GM12878 (cell line): ENCODE data around the gene ZNF408. TPM values are rescaled to one million over a fixed set of nuclear protein-coding genes. Genes with fewer than 3 reads are reported as not detected.
A peak's percentile ranks its signal among the peaks of the same experiment; 100 is the strongest.

Source experiments
- ATAC-seq: fragments of 200-7000 bp; cut with Tn5 transposase; 3 replicates; pipeline ENCODE4 v1.9.1; 2020; ENCODE audit warnings: mild to moderate bottlenecking, moderate library complexity
- BruUV-seq: library from RNA; stranded (reverse); fragments of 400-500 nt; replicated peaks from 2 replicates; lab custom pipeline; 2021; lab: Mats Ljungman, UMichigan
- CTCF ChIA-PET: fragments of 300-600 bp; sonication (Branson Sonifier 250); formaldehyde crosslinking; extraction: SDS; loops from one replicate; lab custom pipeline; 2021; ENCODE audit warnings: inconsistent platforms; lab: Yijun Ruan, JAX
- POLR2A ChIA-PET: fragments of 350-600 bp; formaldehyde crosslinking; extraction: SDS; loops from one replicate; lab custom pipeline; 2021; ENCODE audit warnings: inconsistent platforms; lab: Charles Lee
- RAD21 ChIA-PET: fragments of 300-600 bp; sonication (Branson Sonifier 250); formaldehyde crosslinking; loops from one replicate; lab custom pipeline; 2023; ENCODE audit warnings: antibody characterized with exemption; ENCODE audit not compliant: unreplicated experiment; lab: Charles Lee
- SMC1A ChIA-PET: fragments of 300-600 bp; sonication (Branson Sonifier 250); formaldehyde crosslinking; loops from one replicate; lab custom pipeline; 2023; ENCODE audit not compliant: unreplicated experiment, uncharacterized antibody; lab: Charles Lee
- DNase-seq: peaks from one replicate; pipeline ENCODE4 v3.0.0-alpha.2; 2011; ENCODE audit warnings: low read depth, low spot score
- FAIRE-seq: peaks from 3 replicates; lab custom pipeline; 2011; peaks lifted over from hg19 to GRCh38; lab: Jason Lieb, UNC
- H2AFZ ChIP-seq: 2 replicates; pipeline ENCODE4 v1.6.0; 2011; ENCODE audit warnings: low read depth, low read length, control low read depth; ENCODE audit not compliant: control insufficient read depth
- H3K27ac ChIP-seq: 2 replicates; pipeline ENCODE4 v1.5.1; 2011; ENCODE audit warnings: control low read depth; ENCODE audit not compliant: control insufficient read depth, insufficient read depth
- H3K27me3 ChIP-seq, 2 experiments: replicated peaks in 1 of 2; 2 replicates each; pipeline versions ENCODE4 v1.6.0 to v1.6.1; 2011; ENCODE audit warnings: low read length in 1 of 2; ENCODE audit not compliant: control insufficient read depth in 2 of 2, insufficient read depth in 2 of 2
- H3K36me3 ChIP-seq, 2 experiments: 2 replicates each; pipeline ENCODE4 v1.5.1; 2011; ENCODE audit warnings: low read length in 1 of 2; ENCODE audit not compliant: control insufficient read depth in 2 of 2, insufficient read depth in 2 of 2
- H3K4me1 ChIP-seq: 2 replicates; pipeline ENCODE4 v1.6.1; 2011; ENCODE audit warnings: mild to moderate bottlenecking, low read length, moderate library complexity, mixed read lengths; ENCODE audit not compliant: control insufficient read depth, insufficient read depth
- H3K4me2 ChIP-seq: 2 replicates; pipeline ENCODE4 v1.6.0; 2011; ENCODE audit warnings: control low read depth; ENCODE audit not compliant: control insufficient read depth, insufficient read depth
- H3K4me3 ChIP-seq: fragments of 200-600 bp; sonication (generic); 2 replicates; pipeline ENCODE4 v1.5.1; 2016
- H3K79me2 ChIP-seq: 2 replicates; pipeline ENCODE4 v1.6.0; 2011; ENCODE audit warnings: low read length; ENCODE audit not compliant: control insufficient read depth, insufficient read depth
- H3K9ac ChIP-seq: 2 replicates; pipeline ENCODE4 v1.8.0; 2011; ENCODE audit warnings: low read length, control low read depth, mixed read lengths; ENCODE audit not compliant: control insufficient read depth, insufficient read depth
- H3K9me3 ChIP-seq: replicated peaks from 3 replicates; pipeline ENCODE4 v1.5.1; 2011; ENCODE audit warnings: mild to moderate bottlenecking, low read length; ENCODE audit not compliant: control insufficient read depth, insufficient read depth
- H4K20me1 ChIP-seq: 2 replicates; pipeline ENCODE4 v1.6.0; 2011; ENCODE audit not compliant: control insufficient read depth, insufficient read depth
- BHLHE40 ChIP-seq, 2 experiments: fragments of 450-650 bp in 1 of 2; IDR thresholded peaks; 2 replicates each; pipeline ENCODE4 v1.6.1; 2011 to 2017; ENCODE audit warnings: low read depth in 2 of 2, borderline replicate concordance in 1 of 2, improper control_type of control experiment in 1 of 2, low read length in 1 of 2, mild to moderate bottlenecking in 1 of 2
- POLR2AphosphoS5 ChIP-seq: IDR thresholded peaks from 2 replicates; pipeline ENCODE4 v1.6.1; 2011; ENCODE audit warnings: mild to moderate bottlenecking, low read length, inconsistent platforms
- SREBF2 ChIP-seq: IDR thresholded peaks from 2 replicates; pipeline ENCODE4 v1.6.1; 2012; ENCODE audit warnings: mild to moderate bottlenecking, low read length
- SUZ12 ChIP-seq: fragments of 200-600 bp; sonication (generic); IDR thresholded peaks from one replicate; pipeline ENCODE4 v1.6.1; 2018; ENCODE audit warnings: antibody characterized with exemption, mild to moderate bottlenecking; ENCODE audit not compliant: unreplicated experiment
- ZNF207 ChIP-seq: fragments of 450-650 bp; IDR thresholded peaks from 2 replicates; pipeline ENCODE4 v1.6.1; 2014; ENCODE audit warnings: antibody characterized with exemption, mild to moderate bottlenecking, borderline replicate concordance
- WGBS: methylation state at CpG from one replicate; pipeline ENCODE4 v1.1.6; 2016; ENCODE audit warnings: low lambda C conversion rate; ENCODE audit not compliant: insufficient replicate concordance, insufficient coverage; ENCODE audit errors: missing lambda C conversion rate; 5-methylcytosine and 5-hydroxymethylcytosine counted together
- in situ Hi-C: fragments of 300-500 bp; cut with MboI; formaldehyde crosslinking; loops from 9 replicates; pipeline ENCODE4 v1.14.3; 2018; ENCODE audit warnings: mixed read lengths
- intact Hi-C: fragments of 100-400 bp; cut with micrococcal nuclease; formaldehyde crosslinking; loops from one replicate; pipeline ENCODE4 v1.14.2; 2022; ENCODE audit not compliant: unreplicated experiment
- polyA plus RNA-seq, 11 experiments: library from polyadenylated mRNA; depleted of rRNA in 4 of 11; unstranded in 6 of 11; stranded (reverse) in 5 of 11; fragments of >200 nt; fragmentation: Nextera tagmentation in 4 of 11; fragmentation: Illumina TruSeq in 1 of 11; extraction: Ambion mirVana in 4 of 11; extraction: Trizol in 1 of 11; gene quantifications; 1 replicate in 1 of 11; 2 replicates in 10 of 11; pipeline versions ENCODE4 v1.2.1 to v1.2.3, GENCODE V29; 2011 to 2016; ENCODE audit warnings: inconsistent platforms in 2 of 11, missing spikeins in 2 of 11, low read depth in 1 of 11
- total RNA-seq, 4 experiments: library from RNA; depleted of rRNA in 3 of 4; stranded (reverse); fragments of >200 nt in 3 of 4; fragmentation: Illumina TruSeq in 1 of 4; extraction: Trizol in 1 of 4; gene quantifications; 2 replicates each; pipeline versions ENCODE4 v1.2.1 to v1.2.3, GENCODE V29; 2013 to 2021
- TF ChIP-seq, protein P1 (sequence below): fragments of 450-650 bp; formaldehyde crosslinking; IDR thresholded peaks from 2 replicates; pipeline ENCODE4 v1.4.0; 2022; ENCODE audit warnings: mild to moderate bottlenecking, moderate library complexity
- TF ChIP-seq, protein P2 (sequence below): fragments of 450-650 bp; IDR thresholded peaks from 2 replicates; pipeline ENCODE4 v1.6.1; 2014; ENCODE audit warnings: mild to moderate bottlenecking
- TF ChIP-seq, protein P3 (sequence below): IDR thresholded peaks from 2 replicates; pipeline ENCODE4 v1.6.1; 2011; ENCODE audit warnings: borderline replicate concordance, low read depth, mild to moderate bottlenecking, moderate library complexity, low read length; ENCODE audit not compliant: insufficient read depth, poor library complexity, severe bottlenecking
- TF ChIP-seq, protein P4 (sequence below): fragments of 450-650 bp; IDR thresholded peaks from 2 replicates; pipeline ENCODE4 v1.6.1; 2018; ENCODE audit warnings: mild to moderate bottlenecking, low read depth, moderate library complexity; ENCODE audit not compliant: partially characterized antibody
- TF ChIP-seq, protein P5 (sequence below): IDR thresholded peaks from 2 replicates; pipeline ENCODE4 v1.6.1; 2012; ENCODE audit warnings: low read depth, low read length, improper control_type of control experiment

ZNF408 gene
- total and polyA plus RNA-seq, 10 of the 15 experiments (the other 5 are each of a cell fraction or from before 2014, with no cell fraction given), result 0.19 to 11.3 (median 7.2) TPM

DNA sequence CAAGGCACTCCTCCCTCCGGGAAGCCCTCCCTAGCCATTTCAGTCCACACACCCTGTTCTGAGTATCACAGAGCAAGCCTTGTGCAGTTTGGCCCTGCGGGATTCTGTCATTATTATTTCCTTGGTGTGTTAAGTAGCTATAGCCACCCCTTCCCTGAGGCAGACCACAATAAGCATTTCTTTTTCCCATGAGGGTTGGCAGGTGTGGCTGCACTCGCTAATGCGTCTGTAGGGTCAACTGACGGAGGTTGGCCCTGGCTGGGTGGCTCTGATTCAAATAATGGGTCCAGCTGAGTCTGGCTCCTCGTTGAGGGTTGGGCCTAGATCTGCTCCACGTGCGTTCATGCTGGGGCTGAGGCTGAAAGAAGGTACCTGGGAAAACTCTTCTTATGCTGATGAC, 23.3 kb downstream of the ZNF408 start:
- POLR2A ChIA-PET, result no interaction called here
- no peak overlapping the region for H3K4me3 ChIP-seq
- TF ChIP-seq, protein P1, sequence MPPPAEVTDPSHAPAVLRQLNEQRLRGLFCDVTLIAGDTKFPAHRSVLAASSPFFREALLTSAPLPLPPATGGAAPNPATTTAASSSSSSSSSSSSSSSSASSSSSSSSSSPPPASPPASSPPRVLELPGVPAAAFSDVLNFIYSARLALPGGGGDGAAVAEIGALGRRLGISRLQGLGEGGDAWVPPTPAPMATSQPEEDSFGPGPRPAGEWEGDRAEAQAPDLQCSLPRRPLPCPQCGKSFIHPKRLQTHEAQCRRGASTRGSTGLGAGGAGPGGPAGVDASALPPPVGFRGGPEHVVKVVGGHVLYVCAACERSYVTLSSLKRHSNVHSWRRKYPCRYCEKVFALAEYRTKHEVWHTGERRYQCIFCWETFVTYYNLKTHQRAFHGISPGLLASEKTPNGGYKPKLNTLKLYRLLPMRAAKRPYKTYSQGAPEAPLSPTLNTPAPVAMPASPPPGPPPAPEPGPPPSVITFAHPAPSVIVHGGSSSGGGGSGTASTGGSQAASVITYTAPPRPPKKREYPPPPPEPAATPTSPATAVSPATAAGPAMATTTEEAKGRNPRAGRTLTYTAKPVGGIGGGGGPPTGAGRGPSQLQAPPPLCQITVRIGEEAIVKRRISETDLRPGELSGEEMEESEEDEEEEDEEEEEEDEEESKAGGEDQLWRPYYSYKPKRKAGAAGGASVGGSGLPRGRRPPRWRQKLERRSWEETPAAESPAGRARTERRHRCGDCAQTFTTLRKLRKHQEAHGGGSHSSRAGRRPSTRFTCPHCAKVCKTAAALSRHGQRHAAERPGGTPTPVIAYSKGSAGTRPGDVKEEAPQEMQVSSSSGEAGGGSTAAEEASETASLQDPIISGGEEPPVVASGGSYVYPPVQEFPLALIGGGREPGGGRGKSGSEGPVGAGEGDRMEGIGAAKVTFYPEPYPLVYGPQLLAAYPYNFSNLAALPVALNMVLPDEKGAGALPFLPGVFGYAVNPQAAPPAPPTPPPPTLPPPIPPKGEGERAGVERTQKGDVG (CRISPR knock-in tag), result no peak
- TF ChIP-seq POLR2AphosphoS5 (no peak), BHLHE40 (IDR thresholded peaks at IDR 0.05; ENCODE audit: borderline replicate concordance in 1 of 2, low read depth in 2 of 2, low read length in 1 of 2) (no peak), SUZ12 (no peak), ZNF207 (no peak), SREBF2 (no peak)
- TF ChIP-seq, protein P2, sequence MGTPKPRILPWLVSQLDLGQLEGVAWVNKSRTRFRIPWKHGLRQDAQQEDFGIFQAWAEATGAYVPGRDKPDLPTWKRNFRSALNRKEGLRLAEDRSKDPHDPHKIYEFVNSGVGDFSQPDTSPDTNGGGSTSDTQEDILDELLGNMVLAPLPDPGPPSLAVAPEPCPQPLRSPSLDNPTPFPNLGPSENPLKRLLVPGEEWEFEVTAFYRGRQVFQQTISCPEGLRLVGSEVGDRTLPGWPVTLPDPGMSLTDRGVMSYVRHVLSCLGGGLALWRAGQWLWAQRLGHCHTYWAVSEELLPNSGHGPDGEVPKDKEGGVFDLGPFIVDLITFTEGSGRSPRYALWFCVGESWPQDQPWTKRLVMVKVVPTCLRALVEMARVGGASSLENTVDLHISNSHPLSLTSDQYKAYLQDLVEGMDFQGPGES, result no peak
- TF ChIP-seq, protein P3, sequence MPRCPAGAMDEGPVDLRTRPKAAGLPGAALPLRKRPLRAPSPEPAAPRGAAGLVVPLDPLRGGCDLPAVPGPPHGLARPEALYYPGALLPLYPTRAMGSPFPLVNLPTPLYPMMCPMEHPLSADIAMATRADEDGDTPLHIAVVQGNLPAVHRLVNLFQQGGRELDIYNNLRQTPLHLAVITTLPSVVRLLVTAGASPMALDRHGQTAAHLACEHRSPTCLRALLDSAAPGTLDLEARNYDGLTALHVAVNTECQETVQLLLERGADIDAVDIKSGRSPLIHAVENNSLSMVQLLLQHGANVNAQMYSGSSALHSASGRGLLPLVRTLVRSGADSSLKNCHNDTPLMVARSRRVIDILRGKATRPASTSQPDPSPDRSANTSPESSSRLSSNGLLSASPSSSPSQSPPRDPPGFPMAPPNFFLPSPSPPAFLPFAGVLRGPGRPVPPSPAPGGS, result no peak
- TF ChIP-seq, protein P4, sequence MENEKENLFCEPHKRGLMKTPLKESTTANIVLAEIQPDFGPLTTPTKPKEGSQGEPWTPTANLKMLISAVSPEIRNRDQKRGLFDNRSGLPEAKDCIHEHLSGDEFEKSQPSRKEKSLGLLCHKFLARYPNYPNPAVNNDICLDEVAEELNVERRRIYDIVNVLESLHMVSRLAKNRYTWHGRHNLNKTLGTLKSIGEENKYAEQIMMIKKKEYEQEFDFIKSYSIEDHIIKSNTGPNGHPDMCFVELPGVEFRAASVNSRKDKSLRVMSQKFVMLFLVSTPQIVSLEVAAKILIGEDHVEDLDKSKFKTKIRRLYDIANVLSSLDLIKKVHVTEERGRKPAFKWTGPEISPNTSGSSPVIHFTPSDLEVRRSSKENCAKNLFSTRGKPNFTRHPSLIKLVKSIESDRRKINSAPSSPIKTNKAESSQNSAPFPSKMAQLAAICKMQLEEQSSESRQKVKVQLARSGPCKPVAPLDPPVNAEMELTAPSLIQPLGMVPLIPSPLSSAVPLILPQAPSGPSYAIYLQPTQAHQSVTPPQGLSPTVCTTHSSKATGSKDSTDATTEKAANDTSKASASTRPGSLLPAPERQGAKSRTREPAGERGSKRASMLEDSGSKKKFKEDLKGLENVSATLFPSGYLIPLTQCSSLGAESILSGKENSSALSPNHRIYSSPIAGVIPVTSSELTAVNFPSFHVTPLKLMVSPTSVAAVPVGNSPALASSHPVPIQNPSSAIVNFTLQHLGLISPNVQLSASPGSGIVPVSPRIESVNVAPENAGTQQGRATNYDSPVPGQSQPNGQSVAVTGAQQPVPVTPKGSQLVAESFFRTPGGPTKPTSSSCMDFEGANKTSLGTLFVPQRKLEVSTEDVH, result no peak
- TF ChIP-seq, protein P5, sequence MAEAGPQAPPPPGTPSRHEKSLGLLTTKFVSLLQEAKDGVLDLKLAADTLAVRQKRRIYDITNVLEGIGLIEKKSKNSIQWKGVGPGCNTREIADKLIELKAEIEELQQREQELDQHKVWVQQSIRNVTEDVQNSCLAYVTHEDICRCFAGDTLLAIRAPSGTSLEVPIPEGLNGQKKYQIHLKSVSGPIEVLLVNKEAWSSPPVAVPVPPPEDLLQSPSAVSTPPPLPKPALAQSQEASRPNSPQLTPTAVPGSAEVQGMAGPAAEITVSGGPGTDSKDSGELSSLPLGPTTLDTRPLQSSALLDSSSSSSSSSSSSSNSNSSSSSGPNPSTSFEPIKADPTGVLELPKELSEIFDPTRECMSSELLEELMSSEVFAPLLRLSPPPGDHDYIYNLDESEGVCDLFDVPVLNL, result no peak

More for the DNA sequence above, 23.3 kb downstream of the ZNF408 start:
- no peak overlapping the region for H3K9ac ChIP-seq
- H3K27me3 ChIP-seq, result no peaks in the 10 kb centered on the region
- H3K4me2 ChIP-seq, result no peak overlapping the region
- CTCF ChIA-PET, result no interaction called here
- RAD21 ChIA-PET, result no interaction called here
- H3K79me2 ChIP-seq, result no peaks in the 10 kb centered on the region
- H2AFZ ChIP-seq, result no peak overlapping the region
- WGBS, result 16% methylated on average over 8 of the region's 8 CpGs
- no peaks in the 10 kb centered on the region for H3K36me3 ChIP-seq
- no TSS peak for BruUV-seq
- in situ Hi-C loops, result no loop called here
- FAIRE-seq, result no peak
- H4K20me1 ChIP-seq, result no peaks in the 10 kb centered on the region
- intact Hi-C loops, result no loop called here
- SMC1A ChIA-PET, result no interaction called here
- DNase-seq, result no peak
- no peaks in the 10 kb centered on the region for H3K4me1 ChIP-seq
- peak; percentile 21; the same call in 2 of the 3 replicates for ATAC-seq
- no peaks in the 10 kb centered on the region for H3K9me3 ChIP-seq
- H3K27ac ChIP-seq, result no peak overlapping the region
